SK-N-SH (cell line): Measurements from ENCODE around the gene SMYD2. TPM values are rescaled to one million over a fixed set of nuclear protein-coding genes. Genes with fewer than 3 reads are reported as not detected.
A peak's percentile ranks its signal among the peaks of the same experiment; 100 is the strongest.

Experiments used
- CTCF ChIA-PET: fragments of 300-600, 350-600 bp; formaldehyde crosslinking; extraction: SDS; loops from one replicate; lab custom pipeline; 2021; lab: Yijun Ruan, JAX
- POLR2A ChIA-PET: fragments of 350-600 bp; sonication (Branson Sonifier 250); formaldehyde crosslinking; extraction: SDS; loops from one replicate; lab custom pipeline; 2020; ENCODE audit warnings: antibody characterized with exemption, inconsistent platforms; lab: Yijun Ruan, JAX
- DNase-seq: peaks from one replicate; pipeline ENCODE4 v3.0.0; 2012
- H2AFZ ChIP-seq: fragments of 200-600 bp; sonication (generic); 2 replicates; pipeline ENCODE4 v1.8.1; 2016; ENCODE audit warnings: antibody characterized with exemption, mild to moderate bottlenecking, low read depth
- H3F3A ChIP-seq: fragments of 200-600 bp; sonication (generic); replicated peaks from 2 replicates; pipeline ENCODE3; 2016; ENCODE audit warnings: antibody characterized with exemption, mild to moderate bottlenecking; ENCODE audit not compliant: insufficient read depth
- H3K27ac ChIP-seq, 2 experiments: fragments of 200-500 bp in 1 of 2; fragments of 200-600 bp in 1 of 2; sonication (Bioruptor generic) in 1 of 2; sonication (generic), shearing (Covaris generic) in 1 of 2; 2 replicates each; pipeline versions ENCODE4 v1.5.1 to v1.6.1; 2014 to 2016; ENCODE audit warnings: low read depth in 2 of 2, inconsistent platforms in 1 of 2, low read length in 1 of 2, mild to moderate bottlenecking in 1 of 2, mixed read lengths in 1 of 2
- H3K27me3 ChIP-seq: fragments of 200-600 bp; sonication (generic), shearing (Covaris generic); 2 replicates; pipeline ENCODE4 v1.6.1; 2016; ENCODE audit warnings: mixed run types; ENCODE audit not compliant: insufficient read depth
- H3K36me3 ChIP-seq, 2 experiments: fragments of 200-500 bp in 1 of 2; fragments of 200-600 bp in 1 of 2; sonication (Bioruptor generic) in 1 of 2; sonication (generic) in 1 of 2; replicated peaks in 1 of 2; 2 replicates each; pipeline versions ENCODE3 to v1.5.1; 2014 to 2016; ENCODE audit warnings: low read length in 1 of 2, mild to moderate bottlenecking in 1 of 2; ENCODE audit not compliant: insufficient read depth in 2 of 2, control insufficient read depth in 1 of 2
- H3K4me1 ChIP-seq, 2 experiments: fragments of 200-500 bp in 1 of 2; fragments of 200-600 bp in 1 of 2; sonication (Bioruptor generic) in 1 of 2; sonication (generic), shearing (Covaris generic) in 1 of 2; 2 replicates each; pipeline versions ENCODE4 v1.5.1 to v1.6.1; 2014 to 2016; ENCODE audit warnings: low read depth in 1 of 2, low read length in 1 of 2, mixed run types in 1 of 2; ENCODE audit not compliant: insufficient read depth in 2 of 2, control insufficient read depth in 1 of 2
- H3K4me2 ChIP-seq: fragments of 200-600 bp; sonication (generic), shearing (Covaris generic); 2 replicates; pipeline ENCODE4 v1.6.1; 2017; ENCODE audit warnings: mixed run types
- H3K4me3 ChIP-seq, 2 experiments: fragments of 200-500 bp in 1 of 2; fragments of 200-600 bp in 1 of 2; sonication (Bioruptor generic) in 1 of 2; sonication (generic), shearing (Covaris generic) in 1 of 2; 2 replicates each; pipeline versions ENCODE4 v1.5.1 to v1.8.1; 2014 to 2016; ENCODE audit warnings: low read depth in 2 of 2, inconsistent platforms in 1 of 2, low read length in 1 of 2, mild to moderate bottlenecking in 1 of 2, mixed read lengths in 1 of 2, moderate library complexity in 1 of 2
- H3K79me2 ChIP-seq: fragments of 200-600 bp; sonication (generic); 2 replicates; pipeline ENCODE4 v1.8.1; 2017; ENCODE audit warnings: mild to moderate bottlenecking; ENCODE audit not compliant: insufficient read depth
- H3K9ac ChIP-seq: fragments of 200-600 bp; sonication (generic); 2 replicates; pipeline ENCODE4 v1.6.1; 2017; ENCODE audit warnings: mixed run types
- H3K9me2 ChIP-seq: fragments of 200-600 bp; sonication (generic); 2 replicates; pipeline ENCODE4 v1.6.1; 2017; ENCODE audit warnings: mixed run types
- H3K9me3 ChIP-seq: fragments of 200-600 bp; sonication (generic); 2 replicates; pipeline ENCODE4 v1.6.1; 2017; ENCODE audit warnings: mixed run types, mild to moderate bottlenecking, moderate library complexity
- H4K20me1 ChIP-seq: fragments of 200-600 bp; sonication (generic); 2 replicates; pipeline ENCODE4 v1.6.1; 2017; ENCODE audit warnings: mild to moderate bottlenecking, mixed run types; ENCODE audit not compliant: insufficient read depth
- CHD2 ChIP-seq: fragments of 150-350 bp; IDR thresholded peaks from 2 replicates; pipeline ENCODE4 v1.6.1; 2018; ENCODE audit warnings: low read length; ENCODE audit not compliant: partially characterized antibody
- ELF1 ChIP-seq: IDR thresholded peaks from 2 replicates; pipeline ENCODE4 v1.4.0; 2012
- EZH2phosphoT487 ChIP-seq: fragments of 200-600 bp; sonication (generic); IDR thresholded peaks from 2 replicates; pipeline ENCODE4 v1.6.1; 2017; ENCODE audit warnings: low read depth, mixed run types, mild to moderate bottlenecking, antibody characterized with exemption, moderate library complexity, borderline replicate concordance
- FOXJ3 ChIP-seq: sonication (generic); formaldehyde crosslinking; IDR thresholded peaks from 2 replicates; pipeline ENCODE4 v1.5.1; 2020; ENCODE audit warnings: mild to moderate bottlenecking, missing genetic modification reagents
- GATA2 ChIP-seq: sonication (generic); formaldehyde crosslinking; IDR thresholded peaks from 2 replicates; pipeline ENCODE4 v1.5.0; 2020; ENCODE audit warnings: mild to moderate bottlenecking, missing genetic modification reagents
- MEF2A ChIP-seq: IDR thresholded peaks from 2 replicates; pipeline ENCODE4 v1.4.0; 2012; ENCODE audit warnings: low read depth, borderline replicate concordance
- NRF1 ChIP-seq: IDR thresholded peaks from 2 replicates; pipeline ENCODE4 v1.6.1; 2012; ENCODE audit warnings: low read depth, mild to moderate bottlenecking, low read length
- PBX3 ChIP-seq: IDR thresholded peaks from 2 replicates; pipeline ENCODE4; 2012
- POLR2AphosphoS5 ChIP-seq: IDR thresholded peaks from 2 replicates; pipeline ENCODE4 v1.6.1; 2012; ENCODE audit warnings: low read depth, low read length
- SIN3A ChIP-seq: IDR thresholded peaks from 2 replicates; pipeline ENCODE4 v1.6.1; 2012; ENCODE audit warnings: low read depth, mild to moderate bottlenecking, low read length, moderate library complexity, borderline replicate concordance
- SMC3 ChIP-seq: IDR thresholded peaks from 2 replicates; pipeline ENCODE4 v1.6.1; 2012; ENCODE audit warnings: low read depth, low read length, improper control_type of control experiment
- TAF1 ChIP-seq: IDR thresholded peaks from 2 replicates; pipeline ENCODE4 v1.6.1; 2012; ENCODE audit warnings: low read depth, mild to moderate bottlenecking, low read length, moderate library complexity, borderline replicate concordance
- USF1 ChIP-seq: IDR thresholded peaks from 2 replicates; pipeline ENCODE4 v1.4.0; 2012; ENCODE audit warnings: low read depth, borderline replicate concordance
- YY1 ChIP-seq: IDR thresholded peaks from 2 replicates; pipeline ENCODE4 v1.4.0; 2012; ENCODE audit warnings: low read depth, mild to moderate bottlenecking
- WGBS: methylation state at CpG from one replicate; pipeline ENCODE4 v1.1.6; 2017; ENCODE audit warnings: low lambda C conversion rate; 5-methylcytosine and 5-hydroxymethylcytosine counted together
- polyA plus RNA-seq, 3 experiments: library from polyadenylated mRNA; depleted of rRNA; stranded (reverse); fragments of >200 nt; gene quantifications; 2 replicates each; pipeline ENCODE4 v1.2.3, GENCODE V29; 2012
- TF ChIP-seq, protein P1 (sequence below): IDR thresholded peaks from 2 replicates; pipeline ENCODE4 v1.6.1; 2012; ENCODE audit warnings: mild to moderate bottlenecking, low read depth, low read length, moderate library complexity
- TF ChIP-seq, protein P2 (sequence below): IDR thresholded peaks from 2 replicates; pipeline ENCODE4 v1.4.0; 2012; ENCODE audit warnings: low read depth
- TF ChIP-seq, protein P3 (sequence below): fragments of 150-350 bp; IDR thresholded peaks from 2 replicates; pipeline ENCODE4 v1.6.1; 2016; ENCODE audit warnings: mild to moderate bottlenecking, low read depth, low read length
- TF ChIP-seq, protein P4 (sequence below): IDR thresholded peaks from 2 replicates; pipeline ENCODE4 v1.4.0; 2012; ENCODE audit warnings: low read depth, borderline replicate concordance
- TF ChIP-seq, protein P5 (sequence below): fragments of 200-600 bp; sonication (generic); IDR thresholded peaks from 2 replicates; pipeline ENCODE4 v1.6.1; 2017; ENCODE audit warnings: antibody characterized with exemption, mild to moderate bottlenecking, moderate library complexity

The SMYD2 gene
- polyA plus RNA-seq, 1 of the 3 experiments (the other 2 are of a cell fraction): 23.1 TPM

GRCh38 chr1:214386333-214386732 lies 105.4 kb downstream of the SMYD2 start:
- Histone ChIP-seq H3K9ac (no peak overlapping the region), H3K36me3 (peaks cover 50 to 85% of the 10 kb centered on the region in 2 experiments), H3K4me1 (no peaks in the 10 kb centered on the region; a peak in 2 of 4 replicates), H3K79me2 (peaks cover 38% of the 10 kb centered on the region; the same call in 1 of the 2 replicates), H2AFZ (no peak overlapping the region), H3K9me3 (no peaks in the 10 kb centered on the region), H3K4me3 (no peak overlapping the region), H3K9me2 (no peaks in the 10 kb centered on the region), H3K4me2 (no peak overlapping the region), H3F3A (peaks cover 12% of the 10 kb centered on the region), H3K27ac (peak overlapping the region; percentile 12 to 51; a peak in 2 of 4 replicates), H4K20me1 (no peaks in the 10 kb centered on the region), H3K27me3 (no peaks in the 10 kb centered on the region)
- CTCF ChIA-PET: interaction anchor here (1.2 kb wide), 1 partner anchor 10 kb away, joined by 3 read pairs; no protein-coding TSS in a partner anchor
- DNase-seq: no peak
- 91% methylated on average over 7 of the region's 7 CpGs for WGBS
- POLR2A ChIA-PET: no interaction called here
- TF ChIP-seq ELF1 (no peak), SIN3A (no peak), EZH2phosphoT487 (no peak), CHD2 (no peak), MEF2A (no peak), SMC3 (no peak), PBX3 (no peak), USF1 (no peak), NRF1 (no peak), TAF1 (no peak), POLR2AphosphoS5 (no peak), GATA2 (no peak), YY1 (no peak), FOXJ3 (CRISPR knock-in tag) (no peak)
- TF ChIP-seq, protein P1, sequence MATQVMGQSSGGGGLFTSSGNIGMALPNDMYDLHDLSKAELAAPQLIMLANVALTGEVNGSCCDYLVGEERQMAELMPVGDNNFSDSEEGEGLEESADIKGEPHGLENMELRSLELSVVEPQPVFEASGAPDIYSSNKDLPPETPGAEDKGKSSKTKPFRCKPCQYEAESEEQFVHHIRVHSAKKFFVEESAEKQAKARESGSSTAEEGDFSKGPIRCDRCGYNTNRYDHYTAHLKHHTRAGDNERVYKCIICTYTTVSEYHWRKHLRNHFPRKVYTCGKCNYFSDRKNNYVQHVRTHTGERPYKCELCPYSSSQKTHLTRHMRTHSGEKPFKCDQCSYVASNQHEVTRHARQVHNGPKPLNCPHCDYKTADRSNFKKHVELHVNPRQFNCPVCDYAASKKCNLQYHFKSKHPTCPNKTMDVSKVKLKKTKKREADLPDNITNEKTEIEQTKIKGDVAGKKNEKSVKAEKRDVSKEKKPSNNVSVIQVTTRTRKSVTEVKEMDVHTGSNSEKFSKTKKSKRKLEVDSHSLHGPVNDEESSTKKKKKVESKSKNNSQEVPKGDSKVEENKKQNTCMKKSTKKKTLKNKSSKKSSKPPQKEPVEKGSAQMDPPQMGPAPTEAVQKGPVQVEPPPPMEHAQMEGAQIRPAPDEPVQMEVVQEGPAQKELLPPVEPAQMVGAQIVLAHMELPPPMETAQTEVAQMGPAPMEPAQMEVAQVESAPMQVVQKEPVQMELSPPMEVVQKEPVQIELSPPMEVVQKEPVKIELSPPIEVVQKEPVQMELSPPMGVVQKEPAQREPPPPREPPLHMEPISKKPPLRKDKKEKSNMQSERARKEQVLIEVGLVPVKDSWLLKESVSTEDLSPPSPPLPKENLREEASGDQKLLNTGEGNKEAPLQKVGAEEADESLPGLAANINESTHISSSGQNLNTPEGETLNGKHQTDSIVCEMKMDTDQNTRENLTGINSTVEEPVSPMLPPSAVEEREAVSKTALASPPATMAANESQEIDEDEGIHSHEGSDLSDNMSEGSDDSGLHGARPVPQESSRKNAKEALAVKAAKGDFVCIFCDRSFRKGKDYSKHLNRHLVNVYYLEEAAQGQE: no peak
- TF ChIP-seq, protein P2, sequence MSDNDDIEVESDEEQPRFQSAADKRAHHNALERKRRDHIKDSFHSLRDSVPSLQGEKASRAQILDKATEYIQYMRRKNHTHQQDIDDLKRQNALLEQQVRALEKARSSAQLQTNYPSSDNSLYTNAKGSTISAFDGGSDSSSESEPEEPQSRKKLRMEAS: no peak
- TF ChIP-seq, protein P3, sequence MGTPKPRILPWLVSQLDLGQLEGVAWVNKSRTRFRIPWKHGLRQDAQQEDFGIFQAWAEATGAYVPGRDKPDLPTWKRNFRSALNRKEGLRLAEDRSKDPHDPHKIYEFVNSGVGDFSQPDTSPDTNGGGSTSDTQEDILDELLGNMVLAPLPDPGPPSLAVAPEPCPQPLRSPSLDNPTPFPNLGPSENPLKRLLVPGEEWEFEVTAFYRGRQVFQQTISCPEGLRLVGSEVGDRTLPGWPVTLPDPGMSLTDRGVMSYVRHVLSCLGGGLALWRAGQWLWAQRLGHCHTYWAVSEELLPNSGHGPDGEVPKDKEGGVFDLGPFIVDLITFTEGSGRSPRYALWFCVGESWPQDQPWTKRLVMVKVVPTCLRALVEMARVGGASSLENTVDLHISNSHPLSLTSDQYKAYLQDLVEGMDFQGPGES: no peak
- TF ChIP-seq, protein P4, sequence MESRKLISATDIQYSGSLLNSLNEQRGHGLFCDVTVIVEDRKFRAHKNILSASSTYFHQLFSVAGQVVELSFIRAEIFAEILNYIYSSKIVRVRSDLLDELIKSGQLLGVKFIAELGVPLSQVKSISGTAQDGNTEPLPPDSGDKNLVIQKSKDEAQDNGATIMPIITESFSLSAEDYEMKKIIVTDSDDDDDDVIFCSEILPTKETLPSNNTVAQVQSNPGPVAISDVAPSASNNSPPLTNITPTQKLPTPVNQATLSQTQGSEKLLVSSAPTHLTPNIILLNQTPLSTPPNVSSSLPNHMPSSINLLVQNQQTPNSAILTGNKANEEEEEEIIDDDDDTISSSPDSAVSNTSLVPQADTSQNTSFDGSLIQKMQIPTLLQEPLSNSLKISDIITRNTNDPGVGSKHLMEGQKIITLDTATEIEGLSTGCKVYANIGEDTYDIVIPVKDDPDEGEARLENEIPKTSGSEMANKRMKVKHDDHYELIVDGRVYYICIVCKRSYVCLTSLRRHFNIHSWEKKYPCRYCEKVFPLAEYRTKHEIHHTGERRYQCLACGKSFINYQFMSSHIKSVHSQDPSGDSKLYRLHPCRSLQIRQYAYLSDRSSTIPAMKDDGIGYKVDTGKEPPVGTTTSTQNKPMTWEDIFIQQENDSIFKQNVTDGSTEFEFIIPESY: no peak
- TF ChIP-seq, protein P5, sequence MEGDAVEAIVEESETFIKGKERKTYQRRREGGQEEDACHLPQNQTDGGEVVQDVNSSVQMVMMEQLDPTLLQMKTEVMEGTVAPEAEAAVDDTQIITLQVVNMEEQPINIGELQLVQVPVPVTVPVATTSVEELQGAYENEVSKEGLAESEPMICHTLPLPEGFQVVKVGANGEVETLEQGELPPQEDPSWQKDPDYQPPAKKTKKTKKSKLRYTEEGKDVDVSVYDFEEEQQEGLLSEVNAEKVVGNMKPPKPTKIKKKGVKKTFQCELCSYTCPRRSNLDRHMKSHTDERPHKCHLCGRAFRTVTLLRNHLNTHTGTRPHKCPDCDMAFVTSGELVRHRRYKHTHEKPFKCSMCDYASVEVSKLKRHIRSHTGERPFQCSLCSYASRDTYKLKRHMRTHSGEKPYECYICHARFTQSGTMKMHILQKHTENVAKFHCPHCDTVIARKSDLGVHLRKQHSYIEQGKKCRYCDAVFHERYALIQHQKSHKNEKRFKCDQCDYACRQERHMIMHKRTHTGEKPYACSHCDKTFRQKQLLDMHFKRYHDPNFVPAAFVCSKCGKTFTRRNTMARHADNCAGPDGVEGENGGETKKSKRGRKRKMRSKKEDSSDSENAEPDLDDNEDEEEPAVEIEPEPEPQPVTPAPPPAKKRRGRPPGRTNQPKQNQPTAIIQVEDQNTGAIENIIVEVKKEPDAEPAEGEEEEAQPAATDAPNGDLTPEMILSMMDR: no peak
